GM21619 (cell line): ENCODE results near the gene CKAP2L.
"Not testable (repeated sequence)": the region's sequence is repeated elsewhere in the genome, so short reads cannot be mapped to it uniquely, and the experiment has no call there.

Experiments
- ATAC-seq: cut with Tn5 transposase; IDR thresholded peaks from one replicate; pipeline ENCODE4 v1.9.1; 2021; ENCODE audit not compliant: unreplicated experiment

The CKAP2L gene

GRCh38 chr2:112728029-112728362 lies 36.4 kb downstream of the CKAP2L start:
- no peak for ATAC-seq

GRCh38 chr2:112727276-112728028 lies 37.0 kb downstream of the CKAP2L start:
- no peak for ATAC-seq

GRCh38 chr2:112726487-112727190 lies 37.8 kb downstream of the CKAP2L start:
- peak; percentile 81 for ATAC-seq

GRCh38 chr2:112725545-112726457 lies 38.6 kb downstream of the CKAP2L start:
- peak; percentile 44 for ATAC-seq

- no peak for ATAC-seq
Observed at GRCh38 chr2:112724591-112725525, 39.6 kb downstream of the CKAP2L start.

- no peak for ATAC-seq
Observed at GRCh38 chr2:112723995-112724394, 40.4 kb downstream of the CKAP2L start.

- ATAC-seq = no peak
Observed at GRCh38 chr2:112723547-112723940, 40.9 kb downstream of the CKAP2L start.

GRCh38 chr2:112722816-112723546 lies 41.4 kb downstream of the CKAP2L start:
- ATAC-seq = no peak

GRCh38 chr2:112721819-112722522 lies 42.4 kb downstream of the CKAP2L start:
- ATAC-seq = no peak

GRCh38 chr2:112720785-112721184 lies 43.6 kb downstream of the CKAP2L start, which contains the start of gene NT5DC4:
Gene NT5DC4, plus strand, starts transcription at chr2:112721020. Its CDS starts 60 bp downstream, at chr2:112721080.
- ATAC-seq = no peak

- ATAC-seq = no peak
Observed at GRCh38 chr2:112718863-112719370, 45.5 kb downstream of the CKAP2L start.

GRCh38 chr2:112716826-112717352 lies 47.5 kb downstream of the CKAP2L start:
- not testable (repeated sequence) for ATAC-seq

- ATAC-seq = not testable (repeated sequence)
Observed at GRCh38 chr2:112716094-112716493, 48.3 kb downstream of the CKAP2L start.

GRCh38 chr2:112714836-112715631 lies 49.4 kb downstream of the CKAP2L start:
- ATAC-seq = no peak

GRCh38 chr2:112714331-112714730 lies 50.1 kb downstream of the CKAP2L start:
- ATAC-seq = no peak

- no peak for ATAC-seq
Observed at GRCh38 chr2:112713926-112714325, 50.5 kb downstream of the CKAP2L start.

- ATAC-seq = no peak
Observed at GRCh38 chr2:112713585-112713925, 50.9 kb downstream of the CKAP2L start.
